ENCODE data around the gene PCOLCE2. TPM values are rescaled to one million over a fixed set of nuclear protein-coding genes. Genes with fewer than 3 reads are reported as not detected.

Gene PCOLCE2
- total and polyA plus RNA-seq, 3 donors from 2014 or later = 10.7 to 15.4 (median 14.4) TPM

- TF ChIP-seq POLR2A (IDR thresholded peaks at IDR 0.05) (no peak), CTCF (IDR thresholded peaks at IDR 0.05) (no peak)
- H3K4me3 ChIP-seq = no peak overlapping the region
- no peaks in the 10 kb centered on the region for H3K9me3 ChIP-seq
- H3K4me1 ChIP-seq = peaks cover 3% of the 10 kb centered on the region
- no peaks in the 10 kb centered on the region for H3K36me3 ChIP-seq (ENCODE audit: low read depth, missing control alignments)
- 63 to 73% methylated on average over 7 of the region's 7 CpGs for WGBS, 2 donors
- DNase-seq = no peak
- H3K27ac ChIP-seq = no peak overlapping the region
- intact Hi-C loops (cut with DNase I; ENCODE audit: low total_unique reads) = no loop called here
- no peaks in the 10 kb centered on the region for H3K27me3 ChIP-seq
Measured at GRCh38 chr3:142863010-142863817, 25.7 kb downstream of the PCOLCE2 start.

GRCh38 chr3:142861926-142862325, 27.0 kb downstream of the PCOLCE2 start:
- no peaks in the 10 kb centered on the region for H3K36me3 ChIP-seq (ENCODE audit: low read depth, missing control alignments)
- no peak overlapping the region for H3K4me3 ChIP-seq
- no peaks in the 10 kb centered on the region for H3K27me3 ChIP-seq
- no peak for DNase-seq
- no peaks in the 10 kb centered on the region for H3K9me3 ChIP-seq
- no peak overlapping the region for H3K27ac ChIP-seq
- WGBS, 2 donors = 77 to 90% methylated on average over 4 of the region's 4 CpGs
- no peak for TF ChIP-seq POLR2A (IDR thresholded peaks at IDR 0.05)
- no peak for TF ChIP-seq CTCF (IDR thresholded peaks at IDR 0.05)
- intact Hi-C loops (cut with DNase I; ENCODE audit: low total_unique reads) = no loop called here
- H3K4me1 ChIP-seq = peaks cover 3% of the 10 kb centered on the region

- no peaks in the 10 kb centered on the region for H3K27me3 ChIP-seq
- no peak overlapping the region for H3K27ac ChIP-seq
- DNase-seq = no peak
- no peak overlapping the region for H3K4me3 ChIP-seq
- peaks cover 7% of the 10 kb centered on the region for H3K4me1 ChIP-seq
- no peaks in the 10 kb centered on the region for H3K36me3 ChIP-seq (ENCODE audit: low read depth, missing control alignments)
- WGBS, 2 donors = 82 to 93% methylated on average over 3 of the region's 3 CpGs
- TF ChIP-seq POLR2A (IDR thresholded peaks at IDR 0.05) (no peak), CTCF (IDR thresholded peaks at IDR 0.05) (no peak)
- intact Hi-C loops (cut with DNase I; ENCODE audit: low total_unique reads) = no loop called here
- H3K9me3 ChIP-seq = no peaks in the 10 kb centered on the region
Measured at GRCh38 chr3:142858043-142858442, 30.8 kb downstream of the PCOLCE2 start.

GRCh38 chr3:142857056-142857455, 31.8 kb downstream of the PCOLCE2 start:
- Histone ChIP-seq H3K9me3 (no peaks in the 10 kb centered on the region), H3K27me3 (no peaks in the 10 kb centered on the region), H3K4me1 (peaks cover 7% of the 10 kb centered on the region), H3K4me3 (no peak overlapping the region), H3K36me3 (ENCODE audit: low read depth, missing control alignments) (no peaks in the 10 kb centered on the region), H3K27ac (no peak overlapping the region)
- 53 to 69% methylated on average over 6 of the region's 6 CpGs for WGBS, 2 donors
- peak; percentile 70 for DNase-seq
- TF ChIP-seq CTCF (IDR thresholded peaks at IDR 0.05) (peak in 1 of 3 experiments; percentile 15), POLR2A (IDR thresholded peaks at IDR 0.05) (no peak)
- intact Hi-C loops (cut with DNase I; ENCODE audit: low total_unique reads) = no loop called here

All from testis (tissue), 3 donors.